GM12878 (cell line): Measurements from ENCODE around the gene GUCY1A1.

ENCODE experiments used
- ATF3 ChIP-seq: IDR thresholded peaks from 2 replicates; pipeline ENCODE4 v1.6.1; 2011; ENCODE audit warnings: low read depth, mild to moderate bottlenecking, low read length, moderate library complexity, borderline replicate concordance; ENCODE audit errors: extremely low read depth
- EP300 ChIP-seq, 2 experiments: fragments of 150-350 bp in 1 of 2; IDR thresholded peaks; 2 replicates each; pipeline ENCODE4 v1.6.1; 2011 to 2012; ENCODE audit warnings: low read depth in 2 of 2, low read length in 2 of 2, borderline replicate concordance in 1 of 2, improper control_type of control experiment in 1 of 2, inconsistent platforms in 1 of 2; ENCODE audit not compliant: control insufficient read depth in 1 of 2
- JUNB ChIP-seq: IDR thresholded peaks from 2 replicates; pipeline ENCODE4 v1.6.1; 2016; ENCODE audit warnings: antibody characterized with exemption, mild to moderate bottlenecking
- MAX ChIP-seq: IDR thresholded peaks from 2 replicates; pipeline ENCODE4 v1.6.1; 2012; ENCODE audit warnings: low read depth, low read length, improper control_type of control experiment
- MTA2 ChIP-seq: fragments of 450-650 bp; IDR thresholded peaks from 2 replicates; pipeline ENCODE4 v1.6.1; 2016; ENCODE audit warnings: low read depth, mild to moderate bottlenecking, moderate library complexity
- MTA3 ChIP-seq: IDR thresholded peaks from 2 replicates; pipeline ENCODE4 v1.6.1; 2012; ENCODE audit warnings: low read length, inconsistent platforms, borderline replicate concordance
- NFYB ChIP-seq: IDR thresholded peaks from 2 replicates; pipeline ENCODE4 v1.6.1; 2011; ENCODE audit warnings: low read depth, mild to moderate bottlenecking, low read length, improper control_type of control experiment, moderate library complexity; ENCODE audit not compliant: insufficient read depth
- SRF ChIP-seq, 2 experiments: IDR thresholded peaks; 2 replicates each; pipeline ENCODE4 v1.6.1; 2011; ENCODE audit warnings: low read depth in 2 of 2, low read length in 2 of 2, mild to moderate bottlenecking in 1 of 2, moderate library complexity in 1 of 2
- TAF1 ChIP-seq: IDR thresholded peaks from 2 replicates; pipeline ENCODE4 v1.6.1; 2011; ENCODE audit warnings: mild to moderate bottlenecking, low read depth, low read length, borderline replicate concordance
- TF ChIP-seq, protein P1 (sequence below), 3 experiments: IDR thresholded peaks in 2 of 3; conservative IDR thresholded peaks in 1 of 3; 2 replicates each; pipeline ENCODE4 v1.5.1; 2011; ENCODE audit warnings: low read depth in 3 of 3, low read length in 3 of 3, mild to moderate bottlenecking in 3 of 3, control low read depth in 2 of 3, moderate library complexity in 2 of 3, inconsistent platforms in 1 of 3, mixed read lengths in 1 of 3; ENCODE audit not compliant: control insufficient read depth in 2 of 3, insufficient read depth in 1 of 3; ENCODE audit errors: extremely low read depth in 1 of 3
- TF ChIP-seq, protein P2 (sequence below): fragments of 450-650 bp; IDR thresholded peaks from 2 replicates; pipeline ENCODE4 v1.6.1; 2016; ENCODE audit warnings: mild to moderate bottlenecking, moderate library complexity, borderline replicate concordance

GRCh38 chr4:155667568-155668511 is 1.2 kb downstream of the GUCY1A1 start:
- TF ChIP-seq JUNB: no peak
- TF ChIP-seq, protein P1, sequence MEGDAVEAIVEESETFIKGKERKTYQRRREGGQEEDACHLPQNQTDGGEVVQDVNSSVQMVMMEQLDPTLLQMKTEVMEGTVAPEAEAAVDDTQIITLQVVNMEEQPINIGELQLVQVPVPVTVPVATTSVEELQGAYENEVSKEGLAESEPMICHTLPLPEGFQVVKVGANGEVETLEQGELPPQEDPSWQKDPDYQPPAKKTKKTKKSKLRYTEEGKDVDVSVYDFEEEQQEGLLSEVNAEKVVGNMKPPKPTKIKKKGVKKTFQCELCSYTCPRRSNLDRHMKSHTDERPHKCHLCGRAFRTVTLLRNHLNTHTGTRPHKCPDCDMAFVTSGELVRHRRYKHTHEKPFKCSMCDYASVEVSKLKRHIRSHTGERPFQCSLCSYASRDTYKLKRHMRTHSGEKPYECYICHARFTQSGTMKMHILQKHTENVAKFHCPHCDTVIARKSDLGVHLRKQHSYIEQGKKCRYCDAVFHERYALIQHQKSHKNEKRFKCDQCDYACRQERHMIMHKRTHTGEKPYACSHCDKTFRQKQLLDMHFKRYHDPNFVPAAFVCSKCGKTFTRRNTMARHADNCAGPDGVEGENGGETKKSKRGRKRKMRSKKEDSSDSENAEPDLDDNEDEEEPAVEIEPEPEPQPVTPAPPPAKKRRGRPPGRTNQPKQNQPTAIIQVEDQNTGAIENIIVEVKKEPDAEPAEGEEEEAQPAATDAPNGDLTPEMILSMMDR (IDR thresholded peaks at IDR 0.05 in 2 of 3, conservative IDR thresholded peaks at IDR 0.05 in 1 of 3; ENCODE audit: control insufficient read depth in 2 of 3, extremely low read depth in 1 of 3, insufficient read depth in 1 of 3, low read depth in 3 of 3, low read length in 3 of 3): no peak
- TF ChIP-seq MTA3: no peak
- TF ChIP-seq SRF (IDR thresholded peaks at IDR 0.05; ENCODE audit: low read depth in 2 of 2, low read length in 2 of 2): no peak
- no peak for TF ChIP-seq EP300 (IDR thresholded peaks at IDR 0.05; ENCODE audit: borderline replicate concordance in 1 of 2, control insufficient read depth in 1 of 2, low read depth in 2 of 2, low read length in 2 of 2)
- peak; percentile 31 for TF ChIP-seq MTA2
- TF ChIP-seq NFYB: no peak
- TF ChIP-seq, protein P2, sequence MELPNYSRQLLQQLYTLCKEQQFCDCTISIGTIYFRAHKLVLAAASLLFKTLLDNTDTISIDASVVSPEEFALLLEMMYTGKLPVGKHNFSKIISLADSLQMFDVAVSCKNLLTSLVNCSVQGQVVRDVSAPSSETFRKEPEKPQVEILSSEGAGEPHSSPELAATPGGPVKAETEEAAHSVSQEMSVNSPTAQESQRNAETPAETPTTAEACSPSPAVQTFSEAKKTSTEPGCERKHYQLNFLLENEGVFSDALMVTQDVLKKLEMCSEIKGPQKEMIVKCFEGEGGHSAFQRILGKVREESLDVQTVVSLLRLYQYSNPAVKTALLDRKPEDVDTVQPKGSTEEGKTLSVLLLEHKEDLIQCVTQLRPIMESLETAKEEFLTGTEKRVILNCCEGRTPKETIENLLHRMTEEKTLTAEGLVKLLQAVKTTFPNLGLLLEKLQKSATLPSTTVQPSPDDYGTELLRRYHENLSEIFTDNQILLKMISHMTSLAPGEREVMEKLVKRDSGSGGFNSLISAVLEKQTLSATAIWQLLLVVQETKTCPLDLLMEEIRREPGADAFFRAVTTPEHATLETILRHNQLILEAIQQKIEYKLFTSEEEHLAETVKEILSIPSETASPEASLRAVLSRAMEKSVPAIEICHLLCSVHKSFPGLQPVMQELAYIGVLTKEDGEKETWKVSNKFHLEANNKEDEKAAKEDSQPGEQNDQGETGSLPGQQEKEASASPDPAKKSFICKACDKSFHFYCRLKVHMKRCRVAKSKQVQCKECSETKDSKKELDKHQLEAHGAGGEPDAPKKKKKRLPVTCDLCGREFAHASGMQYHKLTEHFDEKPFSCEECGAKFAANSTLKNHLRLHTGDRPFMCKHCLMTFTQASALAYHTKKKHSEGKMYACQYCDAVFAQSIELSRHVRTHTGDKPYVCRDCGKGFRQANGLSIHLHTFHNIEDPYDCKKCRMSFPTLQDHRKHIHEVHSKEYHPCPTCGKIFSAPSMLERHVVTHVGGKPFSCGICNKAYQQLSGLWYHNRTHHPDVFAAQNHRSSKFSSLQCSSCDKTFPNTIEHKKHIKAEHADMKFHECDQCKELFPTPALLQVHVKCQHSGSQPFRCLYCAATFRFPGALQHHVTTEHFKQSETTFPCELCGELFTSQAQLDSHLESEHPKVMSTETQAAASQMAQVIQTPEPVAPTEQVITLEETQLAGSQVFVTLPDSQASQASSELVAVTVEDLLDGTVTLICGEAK: no peak
- TF ChIP-seq TAF1: no peak
- TF ChIP-seq MAX: no peak
- TF ChIP-seq ATF3: no peak
